Loucy (cell line): ENCODE data around the gene RPGRIP1L.

Source experiments
- CTCF ChIP-seq: fragments of 200-600 bp; sonication (generic); conservative IDR thresholded peaks from 2 replicates; pipeline ENCODE4 v1.5.1; 2014; ENCODE audit warnings: mild to moderate bottlenecking, antibody characterized with exemption, low read length
- EZH2phosphoT487 ChIP-seq: fragments of 200-600 bp; IDR thresholded peaks from 2 replicates; pipeline ENCODE4 v1.6.1; 2018; ENCODE audit warnings: antibody characterized with exemption, mild to moderate bottlenecking, moderate library complexity, borderline replicate concordance

GRCh38 chr16:53712065-53712464 lies 8.4 kb upstream of the RPGRIP1L start:
- TF ChIP-seq CTCF (no peak), EZH2phosphoT487 (no peak)
